Activated T-cell treated with anti-CD3 and anti-CD28 coated beads, Interleukin-2, amount 50 U/mL, for 72 hours (primary cell): ENCODE data around the gene BMI1. TPM values are rescaled to one million over a fixed set of nuclear protein-coding genes. Genes with fewer than 3 reads are reported as not detected.

Experiments
- ATAC-seq, 2 donors: fragments of 150-1000 bp; cut with Tn5 transposase; replicated peaks in 1 of 2; 2 replicates each; pipeline ENCODE4 v1.10.0; 2021; ENCODE audit warnings: moderate library complexity in 2 of 2, mild to moderate bottlenecking in 1 of 2
- DNase-seq, 2 donors: peaks; one replicate each; pipeline ENCODE4 v3.0.0; 2021 to 2022; ENCODE audit warnings: mixed read lengths in 1 of 2
- H3K27ac Mint-ChIP-seq: one replicate; pipeline ENCODE4 v1.8.0; 2022; ENCODE audit warnings: mild to moderate bottlenecking, moderate library complexity, mixed read lengths
- H3K27me3 Mint-ChIP-seq: one replicate; pipeline ENCODE4 v1.8.0; 2022; ENCODE audit warnings: low read depth, mixed read lengths
- H3K36me3 Mint-ChIP-seq, 2 donors: one replicate each; pipeline ENCODE4 v1.8.0; 2022; ENCODE audit warnings: mixed read lengths in 2 of 2, mild to moderate bottlenecking in 1 of 2; ENCODE audit not compliant: insufficient read depth in 2 of 2
- H3K4me1 Mint-ChIP-seq: one replicate; pipeline ENCODE4 v1.8.0; 2022; ENCODE audit warnings: low read depth, mixed read lengths
- H3K4me3 Mint-ChIP-seq, 2 donors: one replicate each; pipeline ENCODE4 v1.8.0; 2022; ENCODE audit warnings: mild to moderate bottlenecking in 2 of 2, mixed read lengths in 2 of 2, moderate library complexity in 2 of 2
- H3K9me3 Mint-ChIP-seq, 2 donors: one replicate each; pipeline ENCODE4 v1.8.0; 2022; ENCODE audit warnings: mixed read lengths in 2 of 2
- total RNA-seq, 2 donors: library from RNA; stranded (reverse); gene quantifications; one replicate each; pipeline ENCODE4 v1.2.3, GENCODE V29; 2022

BMI1 gene
- total RNA-seq, 2 donors from 2014 or later = 83.4 to 87.5 TPM

DNA sequence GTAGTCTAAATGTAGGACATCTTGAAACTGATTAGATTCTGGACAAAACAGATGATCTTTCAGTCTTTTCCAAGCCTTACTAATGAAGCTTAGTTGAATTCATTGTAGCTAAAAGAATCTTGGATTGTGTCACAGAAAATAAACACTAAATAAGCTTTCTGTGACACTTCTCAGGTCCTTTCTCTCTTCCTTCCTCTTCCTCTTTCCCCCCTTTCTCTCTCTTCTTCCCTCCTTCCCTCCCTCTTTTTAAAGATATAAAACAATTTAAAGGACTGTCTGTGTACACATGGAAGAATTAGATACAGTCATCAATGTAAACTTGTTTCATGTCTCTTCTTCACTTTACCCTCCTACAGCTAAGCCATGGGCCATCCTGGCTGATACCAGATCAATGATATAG is 10.0 kb upstream of the BMI1 start:
- H3K9me3 Mint-ChIP-seq = no peaks in the 10 kb centered on the region
- H3K27me3 Mint-ChIP-seq = peaks cover 28% of the 10 kb centered on the region
- H3K4me1 Mint-ChIP-seq = peaks cover 32% of the 10 kb centered on the region
- no peak for DNase-seq
- no peak overlapping the region for H3K4me3 Mint-ChIP-seq
- peak overlapping the region; percentile 54 for H3K27ac Mint-ChIP-seq
- peaks cover 0 to 2% of the 10 kb centered on the region in 2 donors for H3K36me3 Mint-ChIP-seq
- ATAC-seq = no peak

DNA sequence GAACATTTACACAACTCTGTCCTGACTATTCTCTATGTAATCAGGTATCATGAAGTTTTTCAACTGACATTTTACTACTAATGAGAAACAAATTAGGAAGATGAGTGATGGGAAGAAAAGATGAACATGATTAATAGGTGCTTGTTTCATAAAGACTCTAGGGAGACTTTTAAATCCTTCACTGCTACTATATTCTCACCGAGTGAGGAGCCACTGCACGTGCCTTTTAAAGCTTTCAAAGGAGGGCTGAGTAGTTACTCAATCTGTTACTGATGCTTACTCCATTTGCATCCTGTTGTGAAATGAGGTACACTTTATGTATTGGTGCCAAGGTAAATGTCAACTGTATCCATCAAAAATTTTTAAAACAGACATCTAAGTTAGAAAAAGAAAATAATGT is 6.0 kb upstream of the BMI1 start:
- Mint-ChIP-seq H3K27ac (no peak overlapping the region), H3K9me3 (no peaks in the 10 kb centered on the region), H3K36me3 (peaks cover 2 to 4% of the 10 kb centered on the region in 2 donors), H3K27me3 (peaks cover 24% of the 10 kb centered on the region), H3K4me1 (peaks cover 45% of the 10 kb centered on the region), H3K4me3 (peak overlapping the region; percentile 90 to 99)
- no peak for DNase-seq
- ATAC-seq = no peak

DNA sequence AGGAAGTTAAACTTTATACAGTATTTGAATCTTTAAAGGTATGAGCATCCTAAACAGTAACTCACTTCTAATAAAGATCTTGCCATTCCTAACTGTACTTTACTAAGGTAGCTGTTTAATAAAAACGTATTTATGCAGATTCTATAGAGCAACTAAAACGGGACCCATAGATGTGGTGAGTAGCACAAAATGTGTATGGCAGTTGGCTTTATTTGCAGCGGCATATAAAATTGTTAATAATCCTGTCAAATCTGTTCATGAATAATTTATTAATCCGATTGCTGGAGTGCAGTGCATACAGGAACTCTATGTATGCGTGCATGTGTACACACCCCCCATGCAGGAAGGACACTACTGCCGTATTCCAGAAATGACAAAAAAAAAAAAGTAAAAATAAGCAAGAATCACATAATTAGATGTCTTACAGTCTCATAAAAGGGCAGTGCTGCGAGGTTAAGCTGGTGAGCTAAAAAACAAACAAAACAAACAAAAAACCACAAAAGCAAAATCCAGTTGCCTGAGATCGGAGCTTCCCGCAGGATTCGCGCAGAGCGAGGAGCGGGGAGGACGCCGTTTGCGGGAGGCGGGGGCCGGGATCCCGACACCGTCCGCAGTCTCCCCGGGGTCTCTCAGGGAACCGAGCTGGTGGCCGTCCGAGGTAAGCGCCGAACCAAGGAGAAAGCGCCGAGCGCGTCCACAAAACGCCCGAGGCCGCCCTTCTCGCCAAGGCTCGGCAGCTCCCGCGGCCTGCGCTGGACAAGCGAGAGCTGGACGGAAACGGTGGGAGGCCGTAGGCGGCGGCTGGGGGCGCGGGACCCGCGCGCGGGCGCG is 5.2 kb upstream of the BMI1 start:
- H3K4me1 Mint-ChIP-seq = peaks cover 50% of the 10 kb centered on the region
- peak; percentile 39 to 41 for ATAC-seq
- no peaks in the 10 kb centered on the region for H3K9me3 Mint-ChIP-seq
- peaks cover 6% of the 10 kb centered on the region in 2 donors for H3K36me3 Mint-ChIP-seq
- no peak for DNase-seq
- peak overlapping the region; percentile 90 to 99 for H3K4me3 Mint-ChIP-seq
- H3K27me3 Mint-ChIP-seq = peaks cover 28% of the 10 kb centered on the region
- peak overlapping the region; percentile 99 for H3K27ac Mint-ChIP-seq

DNA sequence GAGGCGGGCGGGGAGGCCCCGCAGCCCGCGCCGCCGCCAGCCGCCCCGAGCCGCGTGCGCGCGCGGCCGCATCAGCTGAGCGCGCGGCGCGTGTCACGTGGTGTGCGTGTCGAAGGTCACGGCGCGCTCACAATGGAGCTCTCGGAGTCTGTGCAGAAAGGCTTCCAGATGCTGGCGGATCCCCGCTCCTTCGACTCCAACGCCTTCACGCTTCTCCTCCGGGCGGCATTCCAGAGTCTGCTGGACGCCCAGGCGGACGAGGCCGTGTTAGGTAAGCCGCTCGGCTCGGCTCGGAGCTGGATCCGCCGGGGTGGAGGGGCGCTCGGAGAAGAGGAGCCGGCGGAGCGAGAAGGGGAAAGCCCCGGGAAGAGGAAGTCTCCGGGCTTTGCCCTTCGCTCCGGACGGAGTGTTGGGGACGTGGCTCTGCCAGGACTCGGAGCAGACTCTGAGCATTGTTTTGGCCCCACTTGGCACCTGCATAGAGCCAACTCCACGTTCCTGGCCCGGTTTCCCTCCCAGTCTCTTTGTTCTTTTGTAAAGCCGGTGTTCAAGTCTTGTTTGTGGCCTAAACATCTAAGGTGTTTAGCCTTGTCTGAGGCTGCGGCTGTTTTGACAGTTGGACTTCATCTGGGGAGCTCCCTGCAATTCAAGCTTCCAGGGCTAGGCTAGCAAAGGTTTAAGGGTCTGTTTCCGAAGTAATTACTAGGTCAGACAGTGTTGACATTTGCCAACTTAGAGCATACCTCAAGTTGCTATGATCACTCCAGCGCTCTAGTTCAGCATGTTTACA is 4.4 kb upstream of the BMI1 start, which contains the start of gene COMMD3:
Gene COMMD3 (plus strand): TSS at position 103 of the 790 bp plus-strand sequence. CDS start 30 bp downstream, at position 133.
- peak within 1 kb of the TSS; percentile 99 for H3K27ac Mint-ChIP-seq
- H3K4me3 Mint-ChIP-seq = peak within 1 kb of the TSS; percentile 90 to 99
- DNase-seq = peak; percentile 83 to 85
- peaks cover 6% of the 10 kb centered on the region in 2 donors for H3K36me3 Mint-ChIP-seq
- no peaks in the 10 kb centered on the region for H3K9me3 Mint-ChIP-seq
- ATAC-seq = peak; percentile 78 to 81
- H3K4me1 Mint-ChIP-seq = peaks cover 45% of the 10 kb centered on the region
- peaks cover 22% of the 10 kb centered on the region for H3K27me3 Mint-ChIP-seq

DNA sequence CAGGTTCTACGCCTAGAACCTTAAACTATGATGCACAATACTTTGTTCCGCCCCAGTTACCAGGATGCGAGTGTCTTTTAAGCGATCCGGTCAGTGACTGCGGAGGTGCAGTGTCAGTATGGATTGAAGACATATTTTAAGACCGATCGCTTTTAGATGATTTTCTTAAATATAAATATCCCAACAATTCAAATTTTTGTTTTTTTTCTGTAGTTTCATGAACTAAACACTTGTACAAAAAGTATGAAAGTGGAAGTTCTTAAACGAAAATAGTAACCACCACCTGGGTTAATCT is 3.9 kb upstream of the BMI1 start:
- peaks cover 46% of the 10 kb centered on the region for H3K4me1 Mint-ChIP-seq
- DNase-seq = peak; percentile 37 to 44
- no peaks in the 10 kb centered on the region for H3K9me3 Mint-ChIP-seq
- H3K27ac Mint-ChIP-seq = peak overlapping the region; percentile 75
- H3K36me3 Mint-ChIP-seq = peaks cover 6% of the 10 kb centered on the region in 2 donors
- peak in 1 of 2 donors; percentile 26 for ATAC-seq
- H3K27me3 Mint-ChIP-seq = peaks cover 22% of the 10 kb centered on the region
- peak overlapping the region; percentile 89 to 96 for H3K4me3 Mint-ChIP-seq

DNA sequence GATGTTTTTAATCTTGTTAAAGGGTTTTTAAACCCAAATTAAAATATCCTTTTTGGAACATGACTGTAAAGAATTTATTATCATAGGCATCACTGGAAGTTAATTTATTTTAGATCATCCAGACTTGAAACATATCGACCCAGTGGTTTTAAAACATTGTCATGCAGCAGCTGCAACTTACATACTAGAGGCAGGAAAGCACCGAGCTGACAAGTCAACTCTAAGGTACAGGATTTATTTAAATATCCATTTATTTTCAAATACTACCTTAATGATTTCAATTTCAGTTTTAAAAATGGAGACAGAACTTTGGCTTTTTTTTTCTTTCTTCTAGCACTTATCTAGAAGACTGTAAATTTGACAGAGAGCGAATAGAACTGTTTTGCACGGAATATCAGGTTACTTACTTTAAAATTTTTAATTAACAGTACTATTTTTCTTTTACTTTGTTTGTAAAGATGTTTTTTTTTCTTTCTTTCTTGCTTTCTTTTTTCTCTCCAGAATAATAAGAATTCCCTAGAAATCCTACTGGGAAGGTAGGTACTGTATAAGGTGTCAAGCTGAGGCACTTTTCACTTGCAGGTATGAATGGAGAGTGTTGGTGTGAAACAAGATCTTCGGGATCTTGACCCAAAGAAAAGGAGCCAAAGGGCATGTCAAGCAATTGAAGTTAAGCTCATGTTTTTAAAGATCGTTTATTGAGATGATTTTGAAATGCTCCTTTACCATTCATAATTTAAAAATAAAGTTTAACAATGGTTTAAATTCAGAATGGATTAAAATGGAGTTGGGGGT is 2.9 kb upstream of the BMI1 start:
- Mint-ChIP-seq H3K27me3 (peaks cover 31% of the 10 kb centered on the region), H3K9me3 (no peaks in the 10 kb centered on the region), H3K4me3 (peak overlapping the region; percentile 89 to 96), H3K27ac (peak overlapping the region; percentile 57), H3K36me3 (peaks cover 9 to 11% of the 10 kb centered on the region in 2 donors), H3K4me1 (peaks cover 56% of the 10 kb centered on the region)
- ATAC-seq (no peak), DNase-seq (no peak)

DNA sequence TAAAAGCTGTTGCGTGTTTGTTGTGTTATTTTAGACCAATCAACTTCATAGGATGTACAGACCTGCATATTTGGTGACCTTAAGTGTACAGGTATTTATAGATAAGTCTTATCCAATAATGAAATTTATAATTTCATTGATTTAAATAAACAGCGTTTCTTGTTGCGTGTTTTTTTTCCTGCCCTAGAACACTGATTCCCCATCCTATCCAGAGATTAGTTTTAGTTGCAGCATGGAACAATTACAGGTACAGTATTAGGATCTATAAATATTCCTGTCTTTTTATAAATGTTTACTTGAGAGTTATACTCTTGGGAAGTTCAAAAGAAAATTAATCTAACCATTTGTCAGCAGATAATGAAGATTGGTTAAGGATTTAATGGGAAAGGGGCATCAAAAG is 2.1 kb upstream of the BMI1 start:
- H3K36me3 Mint-ChIP-seq = peaks cover 9 to 11% of the 10 kb centered on the region in 2 donors
- no peak for DNase-seq
- H3K4me1 Mint-ChIP-seq = peaks cover 64% of the 10 kb centered on the region
- ATAC-seq = no peak
- H3K27ac Mint-ChIP-seq = peak overlapping the region; percentile 28
- peaks cover 39% of the 10 kb centered on the region for H3K27me3 Mint-ChIP-seq
- no peaks in the 10 kb centered on the region for H3K9me3 Mint-ChIP-seq
- H3K4me3 Mint-ChIP-seq = peak overlapping the region; percentile 88 to 96

DNA sequence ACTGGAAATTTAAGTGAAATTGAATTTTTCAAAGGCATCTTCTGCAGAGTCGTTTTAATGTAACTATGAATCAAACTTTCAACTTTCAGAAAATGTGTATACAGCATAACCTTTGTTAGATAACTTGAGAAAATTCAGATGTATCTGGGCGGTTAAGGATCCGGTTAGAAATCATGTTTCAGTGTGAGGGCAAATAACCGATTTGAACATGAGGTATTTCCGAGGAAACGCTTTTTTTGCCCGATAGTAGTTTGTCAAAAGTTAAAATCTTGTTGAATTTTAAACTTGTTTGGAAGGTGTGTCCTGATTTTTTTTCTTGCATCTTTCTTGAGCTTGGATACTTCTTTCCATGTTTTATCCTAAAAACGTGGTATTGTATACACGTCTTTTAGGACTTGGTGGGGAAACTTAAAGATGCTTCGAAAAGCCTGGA is 1.3 kb upstream of the BMI1 start:
- Mint-ChIP-seq H3K4me3 (peak overlapping the region; percentile 88 to 96), H3K9me3 (no peaks in the 10 kb centered on the region), H3K27ac (peak overlapping the region; percentile 93), H3K27me3 (peaks cover 46% of the 10 kb centered on the region), H3K36me3 (peaks cover 11 to 12% of the 10 kb centered on the region in 2 donors), H3K4me1 (peaks cover 72% of the 10 kb centered on the region)
- DNase-seq = no peak
- ATAC-seq = no peak

DNA sequence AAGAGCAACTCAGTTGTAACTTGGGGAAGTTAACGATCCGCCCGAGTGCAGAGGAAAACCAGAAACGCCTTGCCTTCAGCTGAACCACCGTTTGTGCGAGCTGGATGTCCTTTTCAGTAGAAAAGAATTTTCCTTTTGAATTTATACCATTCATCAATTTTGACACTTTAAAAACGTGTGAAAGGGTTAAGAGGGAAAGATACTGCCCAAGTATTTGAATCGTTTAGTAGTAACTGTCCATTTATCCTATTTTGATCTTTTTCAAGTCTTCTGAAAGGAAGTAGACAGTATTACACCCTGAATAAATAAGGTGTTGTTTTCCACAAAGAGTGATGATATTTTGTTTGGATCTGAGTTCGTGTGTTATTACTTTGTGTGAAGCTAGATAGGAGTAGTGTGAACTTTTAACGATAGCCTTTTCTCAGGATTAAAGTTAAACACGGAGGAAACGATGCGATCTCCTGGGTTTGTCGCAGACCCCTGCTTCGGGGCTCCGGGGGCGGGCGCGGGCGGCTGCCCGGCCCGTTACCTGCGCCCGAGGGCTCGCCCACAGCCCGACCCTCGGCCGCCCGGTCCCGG is 830 bp upstream of the BMI1 start:
- Mint-ChIP-seq H3K27me3 (peaks cover 47% of the 10 kb centered on the region), H3K27ac (peak overlapping the region; percentile 93), H3K4me1 (peaks cover 72% of the 10 kb centered on the region), H3K4me3 (peak overlapping the region; percentile 88 to 96), H3K9me3 (no peaks in the 10 kb centered on the region), H3K36me3 (peaks cover 12 to 15% of the 10 kb centered on the region in 2 donors)
- ATAC-seq = no peak
- no peak for DNase-seq

DNA sequence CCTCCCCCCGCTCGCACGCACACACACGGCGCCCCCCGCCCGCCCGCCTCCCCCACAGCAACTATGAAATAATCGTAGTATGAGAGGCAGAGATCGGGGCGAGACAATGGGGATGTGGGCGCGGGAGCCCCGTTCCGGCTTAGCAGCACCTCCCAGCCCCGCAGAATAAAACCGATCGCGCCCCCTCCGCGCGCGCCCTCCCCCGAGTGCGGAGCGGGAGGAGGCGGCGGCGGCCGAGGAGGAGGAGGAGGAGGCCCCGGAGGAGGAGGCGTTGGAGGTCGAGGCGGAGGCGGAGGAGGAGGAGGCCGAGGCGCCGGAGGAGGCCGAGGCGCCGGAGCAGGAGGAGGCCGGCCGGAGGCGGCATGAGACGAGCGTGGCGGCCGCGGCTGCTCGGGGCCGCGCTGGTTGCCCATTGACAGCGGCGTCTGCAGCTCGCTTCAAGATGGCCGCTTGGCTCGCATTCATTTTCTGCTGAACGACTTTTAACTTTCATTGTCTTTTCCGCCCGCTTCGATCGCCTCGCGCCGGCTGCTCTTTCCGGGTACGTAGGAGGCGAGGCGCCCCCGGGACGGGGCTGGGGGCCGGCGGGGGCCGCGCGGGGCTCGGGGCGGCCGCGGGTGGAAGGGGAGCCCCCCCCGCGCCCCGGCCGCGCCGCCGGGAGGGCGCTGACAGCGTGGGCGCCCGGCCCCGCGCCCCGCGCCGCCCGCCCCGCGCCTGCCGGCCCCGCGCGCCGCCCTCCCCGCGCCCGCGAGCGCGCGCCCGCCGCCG is 441 bp downstream of the BMI1 start:
- Mint-ChIP-seq H3K9me3 (no peaks in the 10 kb centered on the region), H3K4me3 (peak overlapping the region; percentile 83), H3K4me1 (peaks cover 71% of the 10 kb centered on the region), H3K27ac (peak overlapping the region; percentile 68), H3K27me3 (peaks cover 41% of the 10 kb centered on the region), H3K36me3 (peaks cover 13 to 18% of the 10 kb centered on the region in 2 donors)
- DNase-seq (peak; percentile 66 to 68), ATAC-seq (peak; percentile 41 to 52)

DNA sequence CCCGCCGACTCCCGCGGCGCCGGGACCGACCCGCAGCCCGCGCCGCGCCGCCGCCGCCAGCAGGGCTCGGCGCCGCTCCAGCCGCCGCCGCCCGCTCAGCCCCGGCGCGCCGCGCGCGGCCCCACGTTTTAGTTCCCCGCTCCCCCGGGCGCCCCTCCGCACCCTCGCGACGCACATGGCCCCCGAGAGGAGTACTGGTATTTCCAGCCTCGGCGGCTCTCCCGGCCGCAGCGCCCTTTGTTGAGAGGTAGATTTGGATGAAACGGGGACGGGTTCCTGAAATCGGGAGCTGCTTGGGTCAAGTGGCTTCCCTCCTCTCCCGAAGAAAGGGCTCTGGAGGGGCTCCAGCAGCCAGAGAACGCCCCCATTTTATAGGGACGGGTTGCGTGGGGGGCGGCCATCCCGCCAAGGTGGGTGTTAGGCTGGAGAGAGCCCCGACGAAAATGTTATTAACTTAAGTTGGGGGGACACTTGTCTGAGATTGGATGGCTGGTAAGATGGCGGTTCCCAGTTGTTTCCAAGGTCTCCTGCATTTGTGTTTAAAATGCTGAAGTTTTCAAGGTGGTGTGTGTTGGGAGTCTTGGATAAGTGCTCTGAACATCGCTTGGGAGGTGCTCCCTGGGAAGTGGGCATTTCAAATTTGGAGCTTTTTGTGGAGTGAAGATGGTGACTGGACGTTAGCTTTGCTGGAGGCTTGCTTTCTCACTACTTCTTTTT is 1.2 kb downstream of the BMI1 start:
- H3K4me3 Mint-ChIP-seq = peak overlapping the region; percentile 89 to 94
- H3K27ac Mint-ChIP-seq = peak overlapping the region; percentile 79
- H3K36me3 Mint-ChIP-seq = peaks cover 14 to 17% of the 10 kb centered on the region in 2 donors
- ATAC-seq (no peak), DNase-seq (peak in 1 of 2 donors; percentile 28)
- H3K4me1 Mint-ChIP-seq = peaks cover 75% of the 10 kb centered on the region
- H3K27me3 Mint-ChIP-seq = peaks cover 41% of the 10 kb centered on the region
- no peaks in the 10 kb centered on the region for H3K9me3 Mint-ChIP-seq
